C4-2B (cell line): ENCODE data around the gene SMIM20.

Experiments used
- H3K27ac ChIP-seq: fragments of 450-650 bp; 2 replicates; pipeline ENCODE4 v1.5.1; 2017
- ZFX ChIP-seq: fragments of 450-650 bp; IDR thresholded peaks from 2 replicates; pipeline ENCODE4 v1.6.1; 2017
- TF ChIP-seq, protein P1 (sequence below): fragments of 450-650 bp; conservative IDR thresholded peaks from 2 replicates; pipeline ENCODE4 v1.5.1; 2017; ENCODE audit warnings: mild to moderate bottlenecking

SMIM20 gene

DNA sequence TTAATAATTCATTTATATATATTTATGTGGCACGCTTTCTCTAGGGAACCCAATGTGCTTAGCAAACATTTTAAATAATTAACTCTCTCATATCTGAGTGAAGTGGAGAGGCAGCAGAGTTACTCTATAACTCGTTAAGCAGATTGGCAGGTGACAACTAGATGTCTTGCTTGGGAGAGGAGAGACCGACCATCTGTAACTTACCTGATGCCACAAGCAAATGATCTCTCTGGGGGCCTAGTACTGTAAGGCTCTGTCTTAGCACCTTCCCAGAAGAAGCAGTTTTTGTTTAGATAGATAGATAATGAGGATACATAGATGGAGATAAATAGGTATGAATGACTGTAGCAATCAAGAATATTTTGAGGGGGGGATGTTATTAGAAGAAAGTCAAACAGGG, 39.4 kb upstream of the SMIM20 start:
- no peak overlapping the region for H3K27ac ChIP-seq
- no peak for TF ChIP-seq ZFX
- TF ChIP-seq, protein P1, sequence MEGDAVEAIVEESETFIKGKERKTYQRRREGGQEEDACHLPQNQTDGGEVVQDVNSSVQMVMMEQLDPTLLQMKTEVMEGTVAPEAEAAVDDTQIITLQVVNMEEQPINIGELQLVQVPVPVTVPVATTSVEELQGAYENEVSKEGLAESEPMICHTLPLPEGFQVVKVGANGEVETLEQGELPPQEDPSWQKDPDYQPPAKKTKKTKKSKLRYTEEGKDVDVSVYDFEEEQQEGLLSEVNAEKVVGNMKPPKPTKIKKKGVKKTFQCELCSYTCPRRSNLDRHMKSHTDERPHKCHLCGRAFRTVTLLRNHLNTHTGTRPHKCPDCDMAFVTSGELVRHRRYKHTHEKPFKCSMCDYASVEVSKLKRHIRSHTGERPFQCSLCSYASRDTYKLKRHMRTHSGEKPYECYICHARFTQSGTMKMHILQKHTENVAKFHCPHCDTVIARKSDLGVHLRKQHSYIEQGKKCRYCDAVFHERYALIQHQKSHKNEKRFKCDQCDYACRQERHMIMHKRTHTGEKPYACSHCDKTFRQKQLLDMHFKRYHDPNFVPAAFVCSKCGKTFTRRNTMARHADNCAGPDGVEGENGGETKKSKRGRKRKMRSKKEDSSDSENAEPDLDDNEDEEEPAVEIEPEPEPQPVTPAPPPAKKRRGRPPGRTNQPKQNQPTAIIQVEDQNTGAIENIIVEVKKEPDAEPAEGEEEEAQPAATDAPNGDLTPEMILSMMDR, result no peak

DNA sequence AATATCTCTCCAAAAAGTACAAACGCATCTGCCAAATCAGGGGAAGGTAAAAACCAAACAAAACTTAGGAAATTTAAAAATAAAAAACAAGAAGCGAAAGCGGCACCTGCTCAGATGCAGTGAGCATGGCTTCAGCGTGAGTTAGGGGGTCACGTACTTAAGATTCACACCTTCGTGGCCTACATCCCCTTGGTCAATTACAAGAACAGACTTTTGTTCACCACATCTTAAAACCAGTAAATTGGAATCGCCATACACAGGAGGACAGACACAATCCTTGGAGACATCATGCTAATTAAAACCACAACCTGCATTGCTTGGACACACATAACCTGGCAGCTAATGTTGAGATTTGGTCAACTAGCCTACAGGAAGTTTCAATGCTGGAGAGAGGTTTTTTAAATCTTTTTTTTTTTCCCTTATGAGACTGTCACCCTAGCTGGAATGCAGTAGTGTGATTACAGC, 38.7 kb upstream of the SMIM20 start:
- no peak overlapping the region for H3K27ac ChIP-seq
- TF ChIP-seq ZFX, result no peak
- TF ChIP-seq, protein P1, result no peak

DNA sequence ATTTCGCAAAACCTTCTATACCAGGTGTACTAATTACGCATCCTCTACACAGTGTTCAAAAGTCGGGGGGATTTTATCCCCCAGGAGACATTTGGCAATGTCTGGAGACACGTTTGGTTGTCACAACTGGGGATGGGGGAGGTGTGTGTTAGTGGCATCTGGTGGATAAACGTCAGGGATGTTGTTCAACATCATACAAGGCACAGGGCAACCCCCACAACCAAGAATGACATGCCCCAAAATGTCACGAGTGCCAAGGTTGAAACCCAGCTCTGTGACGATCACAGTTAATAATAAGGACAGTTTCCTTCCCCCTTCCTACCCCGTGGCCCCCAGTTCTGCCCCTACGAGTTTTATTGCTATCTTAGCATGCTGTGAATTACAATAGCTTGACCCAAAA, 35.3 kb upstream of the SMIM20 start:
- no peak for TF ChIP-seq ZFX
- TF ChIP-seq, protein P1, result no peak
- H3K27ac ChIP-seq, result no peak overlapping the region

DNA sequence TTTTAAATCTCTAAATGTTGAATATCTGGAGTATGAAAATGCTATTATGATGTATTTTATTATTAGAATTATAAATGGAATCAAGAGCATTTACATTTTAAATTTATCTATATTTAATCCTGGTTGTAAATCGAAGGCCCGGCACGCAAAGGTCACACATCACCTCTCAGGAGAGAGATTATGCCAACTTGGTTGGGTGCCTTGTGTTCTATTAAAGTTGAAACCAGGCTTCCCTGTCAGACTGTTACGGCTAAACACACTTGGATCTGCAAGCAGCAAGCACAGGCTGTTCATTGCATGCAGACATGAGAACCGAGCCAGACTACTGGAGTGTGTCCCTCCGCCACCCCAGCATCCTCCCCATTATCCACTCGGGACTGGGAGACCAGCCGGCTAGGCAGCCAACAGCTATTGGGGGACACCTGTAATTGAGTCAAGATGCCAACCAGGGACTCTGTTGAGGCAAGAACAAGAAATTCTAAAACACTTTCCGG, 34.9 kb upstream of the SMIM20 start:
- H3K27ac ChIP-seq, result no peak overlapping the region
- TF ChIP-seq, protein P1, result no peak
- TF ChIP-seq ZFX, result no peak

DNA sequence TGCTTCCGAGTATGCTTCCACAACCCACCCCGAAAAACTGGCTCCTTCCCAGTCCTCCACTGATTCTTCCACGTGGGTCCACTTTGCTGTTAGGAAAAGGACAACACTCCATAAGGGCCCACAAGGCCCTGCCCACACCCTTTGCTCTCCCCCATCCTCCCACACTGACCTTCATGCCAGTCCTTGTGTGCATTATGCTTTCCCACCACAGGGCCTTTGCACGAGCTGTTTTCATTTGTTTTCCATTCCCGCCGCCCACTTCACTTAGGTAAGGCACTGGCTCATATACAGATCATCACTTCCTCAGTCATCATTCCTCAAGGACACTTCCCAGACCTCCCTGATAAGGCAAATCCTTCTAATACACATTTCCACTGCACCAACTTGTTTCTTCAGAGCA, 34.4 kb upstream of the SMIM20 start:
- TF ChIP-seq, protein P1, result no peak
- no peak for TF ChIP-seq ZFX
- H3K27ac ChIP-seq, result no peak overlapping the region

DNA sequence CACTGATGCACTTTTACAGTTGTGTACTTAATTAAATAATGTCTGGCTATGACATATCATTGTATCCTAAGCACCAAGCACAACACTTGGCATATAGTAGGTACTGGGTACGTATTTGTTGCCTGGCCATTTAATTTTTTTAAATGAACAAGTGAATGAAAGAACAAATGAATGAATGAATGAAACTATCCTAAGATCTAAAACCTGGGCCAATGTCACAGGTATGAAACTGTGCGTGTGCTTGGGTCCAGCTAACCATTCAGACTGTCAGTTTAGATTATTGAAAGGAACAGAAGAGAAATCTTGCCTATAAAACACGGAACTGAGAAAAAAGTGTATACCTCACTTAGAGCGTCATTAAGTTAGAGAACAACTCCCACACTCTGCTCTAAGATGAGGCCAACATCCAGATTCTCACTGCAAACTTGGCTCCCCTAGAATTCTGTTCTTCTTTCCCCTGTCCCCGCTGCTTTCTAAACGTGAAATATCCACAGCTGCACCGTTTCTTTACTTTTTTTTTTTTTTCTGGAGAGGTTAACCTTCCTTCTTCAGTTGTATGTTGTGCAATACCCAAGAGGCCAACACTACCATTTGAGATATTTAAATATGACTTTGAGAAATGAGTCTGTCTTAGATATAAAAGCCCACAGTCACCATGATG, 33.9 kb upstream of the SMIM20 start:
- no peak overlapping the region for H3K27ac ChIP-seq
- no peak for TF ChIP-seq ZFX
- TF ChIP-seq, protein P1, result no peak

DNA sequence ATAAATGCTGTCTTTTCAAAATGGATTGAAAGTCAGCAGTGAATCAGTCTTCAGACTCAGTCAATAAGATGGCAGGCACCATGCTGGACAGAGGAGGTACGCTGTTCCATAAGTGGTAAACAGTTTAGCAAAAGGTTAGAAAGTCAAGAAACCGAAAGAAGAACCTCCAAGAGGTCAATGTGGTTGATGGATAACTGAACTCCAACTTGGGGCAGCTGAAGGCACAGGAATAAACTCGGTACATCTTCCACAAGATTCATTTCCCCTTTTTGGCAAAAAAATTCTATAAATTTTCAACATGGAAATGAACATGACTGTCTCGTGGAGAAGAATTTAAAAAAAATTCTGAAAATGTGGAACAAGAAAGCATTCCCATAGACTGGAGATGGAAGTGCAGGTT, 32.8 kb upstream of the SMIM20 start:
- TF ChIP-seq, protein P1, result no peak
- no peak for TF ChIP-seq ZFX
- H3K27ac ChIP-seq, result no peak overlapping the region
